Ishikawa (cell line): ENCODE data around the gene MLH1.

ENCODE experiments used
- CREB1 ChIP-seq: IDR thresholded peaks from 2 replicates; pipeline ENCODE4 v1.6.1; 2012; ENCODE audit warnings: low read depth
- EP300 ChIP-seq: IDR thresholded peaks from 2 replicates; pipeline ENCODE4 v1.6.1; 2012; ENCODE audit warnings: borderline replicate concordance
- TAF1 ChIP-seq: IDR thresholded peaks from 2 replicates; pipeline ENCODE4 v1.6.1; 2012; ENCODE audit warnings: low read depth, mild to moderate bottlenecking
- TCF12 ChIP-seq: IDR thresholded peaks from 2 replicates; pipeline ENCODE4 v1.6.1; 2012; ENCODE audit warnings: low read depth
- TEAD4 ChIP-seq: IDR thresholded peaks from 2 replicates; pipeline ENCODE4 v1.6.1; 2012

DNA sequence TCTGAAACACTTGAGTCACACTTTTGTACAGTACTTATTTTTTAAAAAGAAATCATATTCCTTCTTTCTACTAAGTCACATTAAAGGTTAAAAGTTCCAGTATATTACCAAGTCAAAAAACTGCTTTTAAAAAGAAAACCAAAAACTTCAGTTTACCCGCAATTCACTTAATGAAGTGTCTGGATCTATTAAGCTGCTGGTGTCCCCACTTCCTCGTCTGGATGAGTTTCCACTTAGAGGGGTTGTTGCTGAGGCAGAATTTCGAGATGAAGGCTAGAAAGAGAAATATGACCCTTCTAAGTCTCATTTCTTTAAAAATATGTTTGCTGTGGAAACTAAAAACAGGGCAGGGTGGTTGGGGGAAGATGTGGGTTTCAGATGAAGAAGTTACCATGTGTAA, 101.3 kb downstream of the MLH1 start:
- no peak for TF ChIP-seq TEAD4
- TF ChIP-seq TAF1, result no peak
- no peak for TF ChIP-seq TCF12
- TF ChIP-seq EP300, result no peak
- TF ChIP-seq CREB1, result no peak
